ENCODE measurements around the gene RANBP9.

RANBP9 gene

DNA sequence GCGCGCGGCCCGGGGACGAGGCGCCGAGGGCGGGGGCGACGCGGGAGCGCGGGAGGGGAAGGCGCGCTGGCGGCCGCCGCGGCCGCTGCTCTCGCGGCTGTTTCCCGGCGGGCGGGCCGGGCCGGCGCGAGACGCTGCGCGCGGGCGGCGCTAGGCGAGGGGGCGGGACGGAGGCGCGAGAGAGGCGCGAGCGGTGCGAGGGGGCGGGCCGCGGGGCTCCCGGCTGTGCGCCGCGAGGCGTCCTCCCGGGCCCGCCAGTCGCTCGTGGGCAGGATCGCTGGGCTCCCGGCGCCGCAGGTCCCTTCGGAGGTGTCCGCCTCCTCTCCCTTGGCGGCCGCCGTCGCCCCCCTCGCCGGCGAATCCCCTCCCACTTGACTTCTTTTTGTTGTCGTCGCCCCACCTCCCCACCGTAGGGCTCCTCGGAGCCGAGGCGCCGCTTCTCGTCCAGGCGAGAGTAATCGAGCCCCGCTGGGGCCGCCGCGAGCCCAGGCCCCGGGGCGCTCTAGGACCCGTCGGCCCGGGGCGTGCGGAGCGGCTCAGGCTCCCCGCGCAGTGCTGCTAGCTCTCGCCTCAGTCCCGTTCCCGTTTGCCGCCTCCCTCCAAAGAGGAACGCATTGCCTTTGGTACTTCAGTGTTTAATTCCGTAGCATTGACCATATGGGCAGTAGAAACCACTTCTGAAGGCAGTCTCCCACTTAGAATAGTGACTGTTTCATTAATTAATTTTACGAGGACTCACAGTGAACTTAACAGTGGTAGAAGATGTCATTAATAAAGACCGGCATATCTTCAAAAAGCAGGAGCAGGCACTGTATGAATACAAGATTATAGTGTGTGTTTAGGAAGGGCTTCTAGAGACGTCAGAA lies at the start of gene RANBP9:
TSS of gene RANBP9 (minus strand) at position 103 of the 866 bp plus-strand sequence. CDS start 330 bp downstream, outside the sequence.
- peak; percentile 11; the same call in 1 of the 2 replicates for TF ChIP-seq CTCF (IDR thresholded peaks at IDR 0.05)
- TF ChIP-seq ZFX (IDR thresholded peaks at IDR 0.05; ENCODE audit: borderline replicate concordance), result no peak

DNA sequence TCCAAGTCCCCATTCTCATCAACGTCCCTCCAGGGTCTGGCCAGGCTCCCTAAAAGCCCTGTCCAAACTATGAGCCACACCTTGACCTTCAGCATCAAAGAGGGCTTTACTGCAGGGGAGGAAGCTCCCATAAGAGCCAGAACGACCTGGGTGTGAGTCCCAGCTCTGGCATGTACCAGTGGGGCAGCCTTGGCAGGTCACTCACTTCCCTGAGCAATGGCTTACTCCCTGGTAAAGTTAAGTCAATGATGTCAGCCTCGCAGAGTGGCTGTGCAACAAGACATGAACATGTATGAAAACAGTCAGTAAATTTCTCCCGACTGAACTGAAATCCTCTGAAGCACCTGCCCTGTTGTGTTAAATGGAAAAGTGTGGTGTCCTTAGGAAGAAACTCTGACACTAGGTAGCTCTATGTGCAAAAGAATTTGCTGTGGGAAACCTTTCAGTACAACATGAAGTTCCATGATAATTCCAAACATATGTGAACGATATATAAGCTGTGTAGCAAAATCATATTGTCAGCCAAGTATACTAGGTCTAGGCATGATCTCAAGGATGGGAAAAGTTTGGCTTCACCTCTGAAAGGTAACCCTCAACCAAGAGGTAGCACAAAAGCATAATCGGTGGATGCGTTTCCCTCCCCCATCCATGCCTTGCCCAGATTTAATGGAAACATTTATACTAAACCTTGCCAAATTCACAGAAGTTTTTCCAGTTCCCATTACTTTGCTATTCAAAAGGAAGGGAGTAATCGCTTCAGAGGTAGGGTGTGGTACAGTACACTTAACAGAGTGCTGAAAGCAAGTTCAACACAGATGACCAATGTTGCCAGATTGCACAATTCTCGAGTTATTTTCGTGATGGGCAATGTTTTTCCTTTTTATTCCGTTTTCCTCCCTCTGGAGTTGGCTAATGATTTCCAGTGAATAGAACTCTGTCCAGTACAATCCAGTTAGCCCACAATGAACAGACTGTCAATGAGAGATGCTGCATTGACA lies 49.0 kb upstream of the RANBP9 start:
- H3K27ac ChIP-seq, result no peak overlapping the region
- TF ChIP-seq ZFX (IDR thresholded peaks at IDR 0.05; ENCODE audit: borderline replicate concordance) (no peak), CTCF (IDR thresholded peaks at IDR 0.05) (no peak)

More for the DNA sequence above, at the start of gene RANBP9:
- peak within 1 kb of the TSS; percentile 92 for H3K27ac ChIP-seq

GRCh38 chr6:13759025-13759424 lies 47.4 kb upstream of the RANBP9 start:
- no peak overlapping the region for H3K27ac ChIP-seq
- TF ChIP-seq CTCF (IDR thresholded peaks at IDR 0.05), result no peak
- TF ChIP-seq ZFX (IDR thresholded peaks at IDR 0.05; ENCODE audit: borderline replicate concordance), result no peak

DNA sequence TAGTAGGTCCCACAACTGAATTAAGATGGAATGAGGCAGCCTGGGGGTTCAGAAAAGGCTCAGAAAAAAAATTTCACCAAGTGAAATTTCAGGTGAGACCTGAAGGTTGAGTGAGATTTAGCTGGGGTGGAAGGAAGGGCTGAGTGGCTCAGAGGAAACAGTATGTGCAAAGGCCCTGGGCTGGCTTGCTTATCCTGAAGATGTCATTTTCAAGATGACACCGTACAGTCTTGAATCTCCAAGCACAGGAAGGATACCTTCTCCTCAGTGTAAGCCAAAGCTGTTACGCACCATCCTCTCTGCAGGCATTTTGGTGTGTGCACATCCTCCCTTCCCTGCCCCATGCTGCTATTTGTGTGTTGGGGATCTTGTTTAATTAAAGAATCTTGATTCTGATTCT lies 43.0 kb upstream of the RANBP9 start:
- no peak overlapping the region for H3K27ac ChIP-seq
- TF ChIP-seq ZFX (IDR thresholded peaks at IDR 0.05; ENCODE audit: borderline replicate concordance) (no peak), CTCF (IDR thresholded peaks at IDR 0.05) (no peak)

DNA sequence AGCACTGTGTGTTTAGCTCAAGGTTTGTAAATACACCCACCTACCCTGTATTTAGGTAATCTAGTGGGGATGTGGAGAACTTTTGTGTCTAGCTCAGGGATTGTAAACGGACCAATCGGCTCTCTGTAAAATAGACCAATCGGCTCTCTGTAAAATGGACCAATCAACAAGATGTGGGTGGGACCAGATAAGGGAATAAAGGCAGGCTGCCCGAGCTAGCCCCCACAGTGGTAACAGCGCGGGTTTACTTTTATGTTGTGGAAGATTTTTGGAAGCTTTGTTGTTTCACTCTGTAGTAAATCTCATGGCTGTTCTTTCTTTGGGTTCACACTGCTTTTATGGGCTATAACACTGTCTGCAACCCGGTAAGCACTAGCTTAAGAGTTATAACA lies 32.1 kb upstream of the RANBP9 start:
- no peak for TF ChIP-seq ZFX (IDR thresholded peaks at IDR 0.05; ENCODE audit: borderline replicate concordance)
- TF ChIP-seq CTCF (IDR thresholded peaks at IDR 0.05), result no peak
- H3K27ac ChIP-seq, result no peak overlapping the region

GRCh38 chr6:13742961-13743735 lies 31.5 kb upstream of the RANBP9 start:
- no peak overlapping the region for H3K27ac ChIP-seq
- no peak for TF ChIP-seq CTCF (IDR thresholded peaks at IDR 0.05)
- TF ChIP-seq ZFX (IDR thresholded peaks at IDR 0.05; ENCODE audit: borderline replicate concordance), result no peak

All from 22Rv1 (cell line).